ENCODE measurements around the gene CREB5.

The CREB5 gene

GRCh38 chr7:28841766-28842165 lies 429.4 kb downstream of the CREB5 start:
- DNase-seq: no peak

- DNase-seq: no peak
Measured at GRCh38 chr7:28842769-28843295, 430.5 kb downstream of the CREB5 start.

- DNase-seq: no peak
Measured at GRCh38 chr7:28845106-28845505, 432.8 kb downstream of the CREB5 start.

GRCh38 chr7:28847176-28847575 lies 434.9 kb downstream of the CREB5 start:
- DNase-seq: no peak

- DNase-seq: no peak
Measured at GRCh38 chr7:28847681-28848080, 435.4 kb downstream of the CREB5 start.

GRCh38 chr7:28848906-28849305 lies 436.6 kb downstream of the CREB5 start:
- DNase-seq: no peak

GRCh38 chr7:28850699-28851098 lies 438.4 kb downstream of the CREB5 start:
- no peak for DNase-seq

GRCh38 chr7:28853150-28853549 lies 440.8 kb downstream of the CREB5 start:
- no peak for DNase-seq

- peak; percentile 69 for DNase-seq
Measured at GRCh38 chr7:28853834-28854749, 441.8 kb downstream of the CREB5 start.

- DNase-seq: no peak
Measured at GRCh38 chr7:28854750-28855074, 442.4 kb downstream of the CREB5 start.

GRCh38 chr7:28855538-28856217 lies 443.4 kb downstream of the CREB5 start:
- DNase-seq: no peak

- DNase-seq: no peak
Measured at GRCh38 chr7:28856656-28857055, 444.3 kb downstream of the CREB5 start.

GRCh38 chr7:28858206-28858605 lies 445.9 kb downstream of the CREB5 start:
- no peak for DNase-seq

GRCh38 chr7:28858895-28859294 lies 446.6 kb downstream of the CREB5 start:
- DNase-seq: no peak

GRCh38 chr7:28861825-28862224 lies 449.5 kb downstream of the CREB5 start:
- no peak for DNase-seq

GRCh38 chr7:28862595-28863272 lies 450.4 kb downstream of the CREB5 start:
- DNase-seq: no peak

- DNase-seq: no peak
Measured at GRCh38 chr7:28865601-28866144, 453.4 kb downstream of the CREB5 start.

- no peak for DNase-seq
Measured at GRCh38 chr7:28868712-28869111, 456.4 kb downstream of the CREB5 start.

GRCh38 chr7:28871077-28871476 lies 458.8 kb downstream of the CREB5 start:
- DNase-seq: no peak

GRCh38 chr7:28871631-28872030 lies 459.3 kb downstream of the CREB5 start:
- DNase-seq: no peak

- DNase-seq: no peak
Measured at GRCh38 chr7:28872226-28872625, 459.9 kb downstream of the CREB5 start.

GRCh38 chr7:28873365-28873764 lies 461.0 kb downstream of the CREB5 start:
- no peak for DNase-seq

- no peak for DNase-seq
Measured at GRCh38 chr7:28874001-28874400, 461.7 kb downstream of the CREB5 start.

Measured in activated naive CD4-positive, alpha-beta T cell treated with Interleukin-2 at 50 U/mL for 16 hours (primary cell).